Ishikawa (cell line): Measurements from ENCODE around the gene SENP7.

Experiments used
- CEBPB ChIP-seq: IDR thresholded peaks from 2 replicates; pipeline ENCODE4 v1.6.1; 2012
- CREB1 ChIP-seq: IDR thresholded peaks from 2 replicates; pipeline ENCODE4 v1.6.1; 2012; ENCODE audit warnings: low read depth
- EGR1 ChIP-seq: IDR thresholded peaks from 2 replicates; pipeline ENCODE4 v1.6.1; 2012
- EP300 ChIP-seq: IDR thresholded peaks from 2 replicates; pipeline ENCODE4 v1.6.1; 2012; ENCODE audit warnings: borderline replicate concordance
- NFIC ChIP-seq: IDR thresholded peaks from 2 replicates; pipeline ENCODE4 v1.6.1; 2012
- RAD21 ChIP-seq: IDR thresholded peaks from 2 replicates; pipeline ENCODE4 v1.6.1; 2012; ENCODE audit warnings: low read depth
- TAF1 ChIP-seq: IDR thresholded peaks from 2 replicates; pipeline ENCODE4 v1.6.1; 2012; ENCODE audit warnings: low read depth, mild to moderate bottlenecking
- TCF12 ChIP-seq: IDR thresholded peaks from 2 replicates; pipeline ENCODE4 v1.6.1; 2012; ENCODE audit warnings: low read depth
- TEAD4 ChIP-seq: IDR thresholded peaks from 2 replicates; pipeline ENCODE4 v1.6.1; 2012
- USF1 ChIP-seq: IDR thresholded peaks from 2 replicates; pipeline ENCODE4 v1.6.1; 2012
- YY1 ChIP-seq: IDR thresholded peaks from 2 replicates; pipeline ENCODE4 v1.6.1; 2012; ENCODE audit warnings: low read depth
- ZBTB7A ChIP-seq: IDR thresholded peaks from 2 replicates; pipeline ENCODE4 v1.6.1; 2012; ENCODE audit warnings: low read depth
- TF ChIP-seq, protein P1 (sequence below): IDR thresholded peaks from 2 replicates; pipeline ENCODE4 v1.6.1; 2012
- TF ChIP-seq, protein P2 (sequence below): IDR thresholded peaks from 2 replicates; pipeline ENCODE4 v1.6.1; 2012; ENCODE audit warnings: low read depth, mild to moderate bottlenecking

DNA sequence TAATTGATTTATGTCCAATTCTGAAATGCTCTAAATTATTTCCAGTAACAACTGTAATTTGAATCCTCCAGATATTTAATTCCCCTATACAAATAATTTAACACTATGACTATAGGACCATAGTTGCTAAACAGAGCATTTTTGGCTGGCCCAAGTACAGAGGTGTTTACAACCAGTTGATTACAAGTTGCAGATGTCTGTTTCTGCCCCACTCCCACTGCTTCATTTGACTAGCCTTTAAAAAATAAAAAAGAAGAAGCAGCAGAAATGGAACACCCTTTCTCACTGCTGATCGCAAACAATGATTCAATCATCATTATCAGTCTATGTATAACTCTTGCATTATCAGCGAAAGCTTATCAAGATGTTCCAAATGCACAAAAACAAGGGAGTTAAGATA lies 54.6 kb downstream of the SENP7 start:
- TF ChIP-seq TEAD4 (no peak), USF1 (no peak), TAF1 (no peak), NFIC (no peak), YY1 (no peak), TCF12 (no peak), RAD21 (no peak), EGR1 (no peak), ZBTB7A (no peak), EP300 (no peak), CEBPB (no peak), CREB1 (no peak)
- TF ChIP-seq, protein P1, sequence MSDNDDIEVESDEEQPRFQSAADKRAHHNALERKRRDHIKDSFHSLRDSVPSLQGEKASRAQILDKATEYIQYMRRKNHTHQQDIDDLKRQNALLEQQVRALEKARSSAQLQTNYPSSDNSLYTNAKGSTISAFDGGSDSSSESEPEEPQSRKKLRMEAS: no peak
- TF ChIP-seq, protein P2, sequence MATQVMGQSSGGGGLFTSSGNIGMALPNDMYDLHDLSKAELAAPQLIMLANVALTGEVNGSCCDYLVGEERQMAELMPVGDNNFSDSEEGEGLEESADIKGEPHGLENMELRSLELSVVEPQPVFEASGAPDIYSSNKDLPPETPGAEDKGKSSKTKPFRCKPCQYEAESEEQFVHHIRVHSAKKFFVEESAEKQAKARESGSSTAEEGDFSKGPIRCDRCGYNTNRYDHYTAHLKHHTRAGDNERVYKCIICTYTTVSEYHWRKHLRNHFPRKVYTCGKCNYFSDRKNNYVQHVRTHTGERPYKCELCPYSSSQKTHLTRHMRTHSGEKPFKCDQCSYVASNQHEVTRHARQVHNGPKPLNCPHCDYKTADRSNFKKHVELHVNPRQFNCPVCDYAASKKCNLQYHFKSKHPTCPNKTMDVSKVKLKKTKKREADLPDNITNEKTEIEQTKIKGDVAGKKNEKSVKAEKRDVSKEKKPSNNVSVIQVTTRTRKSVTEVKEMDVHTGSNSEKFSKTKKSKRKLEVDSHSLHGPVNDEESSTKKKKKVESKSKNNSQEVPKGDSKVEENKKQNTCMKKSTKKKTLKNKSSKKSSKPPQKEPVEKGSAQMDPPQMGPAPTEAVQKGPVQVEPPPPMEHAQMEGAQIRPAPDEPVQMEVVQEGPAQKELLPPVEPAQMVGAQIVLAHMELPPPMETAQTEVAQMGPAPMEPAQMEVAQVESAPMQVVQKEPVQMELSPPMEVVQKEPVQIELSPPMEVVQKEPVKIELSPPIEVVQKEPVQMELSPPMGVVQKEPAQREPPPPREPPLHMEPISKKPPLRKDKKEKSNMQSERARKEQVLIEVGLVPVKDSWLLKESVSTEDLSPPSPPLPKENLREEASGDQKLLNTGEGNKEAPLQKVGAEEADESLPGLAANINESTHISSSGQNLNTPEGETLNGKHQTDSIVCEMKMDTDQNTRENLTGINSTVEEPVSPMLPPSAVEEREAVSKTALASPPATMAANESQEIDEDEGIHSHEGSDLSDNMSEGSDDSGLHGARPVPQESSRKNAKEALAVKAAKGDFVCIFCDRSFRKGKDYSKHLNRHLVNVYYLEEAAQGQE: no peak
